ENCODE results near the gene OLIG3. TPM values are rescaled to one million over a fixed set of nuclear protein-coding genes. Genes with fewer than 3 reads are reported as not detected.
A peak's percentile ranks its signal among the peaks of the same experiment; 100 is the strongest.

Gene OLIG3
- total RNA-seq, 2 experiments from 2014 or later = not detected

DNA sequence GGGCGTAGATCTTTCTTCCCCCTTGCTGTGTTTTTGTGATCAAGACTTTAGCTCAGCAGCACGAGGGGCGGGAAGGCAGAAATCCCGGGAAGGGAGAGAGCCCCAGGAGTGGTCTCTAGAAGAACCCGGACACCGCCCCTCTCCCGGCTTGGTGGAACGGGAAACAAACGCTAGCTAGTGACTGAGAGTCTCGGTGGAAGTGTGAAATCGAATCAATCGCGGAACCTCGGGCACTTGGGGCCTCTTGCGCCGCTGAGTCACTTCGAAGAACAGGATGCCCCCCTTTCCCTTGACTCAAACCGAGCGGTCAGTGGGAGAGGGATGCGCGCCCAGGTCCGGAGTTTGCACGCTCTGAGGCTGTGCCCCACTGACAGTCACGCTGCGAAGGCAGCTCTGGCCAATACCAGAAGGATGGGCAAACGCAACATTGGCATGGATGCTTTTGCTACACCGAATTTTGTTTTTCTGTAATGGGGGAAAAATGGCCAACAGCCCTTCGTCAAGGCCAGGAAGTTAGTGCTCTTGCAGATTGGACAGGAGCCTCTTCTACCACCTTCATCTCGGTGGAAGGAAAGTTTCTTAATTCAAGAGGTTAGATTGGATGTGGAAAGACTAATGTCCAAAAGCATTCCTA is 1.6 kb upstream of the OLIG3 start:
- ATAC-seq (no peak), DNase-seq (no peak)
- POLR2A ChIA-PET = no interaction called here
- Mint-ChIP-seq H3K4me1 (peaks cover 59% of the 10 kb centered on the region), H3K9me3 (ENCODE audit: low read depth) (no peaks in the 10 kb centered on the region), H3K27me3 (peaks cover 77% of the 10 kb centered on the region), H3K27ac (no peak overlapping the region), H3K4me3 (peak overlapping the region; percentile 55), H3K36me3 (ENCODE audit: low read depth) (no peaks in the 10 kb centered on the region)
- intact Hi-C loops (cut with DNase I, micrococcal nuclease) = loop anchor here (2.0 to 5.0 kb wide), 5 partner anchors 145 to 666 kb away; partner anchors contain the start of genes ARFGEF3 (in 1 of the 2), PERP (in 1 of the 2) and SLC35D3 (in 1 of the 2)
- CTCF ChIA-PET = interaction anchor here (0.6 to 1.5 kb wide), 2 partner anchors 94 to 449 kb away, joined by 3 to 4 read pairs; no protein-coding TSS in a partner anchor

DNA sequence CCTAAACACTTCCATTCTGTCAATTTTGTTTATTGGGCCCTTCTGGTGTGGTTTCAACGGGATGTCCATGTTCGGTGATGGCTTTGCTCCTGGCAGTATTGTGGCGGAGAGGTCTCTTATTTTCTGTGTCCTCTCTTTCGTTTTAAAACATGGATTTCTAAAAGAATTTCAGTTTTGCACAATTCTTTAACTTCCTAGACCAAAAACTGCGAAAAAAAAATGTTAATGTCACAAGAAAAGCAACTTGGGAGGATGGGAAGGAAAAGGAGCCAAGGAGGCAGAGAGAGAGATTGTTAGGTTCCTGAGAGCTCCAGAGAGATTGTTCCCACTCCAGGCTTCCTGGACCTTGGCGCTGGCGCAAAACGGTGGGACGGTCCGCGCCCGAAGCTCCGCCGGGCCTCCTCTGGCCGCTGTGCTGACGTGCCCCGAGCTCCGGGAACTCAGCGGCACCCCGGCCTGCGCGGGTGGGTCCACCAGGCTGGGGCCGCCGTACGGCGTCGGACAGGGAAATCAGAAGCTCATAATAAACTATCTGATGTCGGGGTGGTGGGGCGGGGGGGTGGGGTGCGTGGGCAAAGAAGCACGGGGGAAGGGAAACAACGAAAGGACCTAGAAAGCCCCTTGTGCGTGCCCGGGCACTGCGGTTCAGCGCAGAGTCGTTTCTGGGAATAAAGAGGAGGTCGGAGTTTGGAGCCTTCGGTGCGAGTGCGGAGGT is 951 bp upstream of the OLIG3 start:
- peak overlapping the region; percentile 55 for H3K4me3 Mint-ChIP-seq
- no peaks in the 10 kb centered on the region for H3K36me3 Mint-ChIP-seq (ENCODE audit: low read depth)
- ATAC-seq (no peak), DNase-seq (no peak)
- intact Hi-C loops (cut with DNase I, micrococcal nuclease) = loop anchor here (5.0 kb wide), 4 partner anchors 147 to 667 kb away; partner anchors contain the start of genes ARFGEF3 (in 1 of the 2), PERP (in 1 of the 2) and SLC35D3 (in 1 of the 2)
- POLR2A ChIA-PET = no interaction called here
- peaks cover 83% of the 10 kb centered on the region for H3K27me3 Mint-ChIP-seq
- H3K9me3 Mint-ChIP-seq (ENCODE audit: low read depth) = no peaks in the 10 kb centered on the region
- H3K4me1 Mint-ChIP-seq = peaks cover 59% of the 10 kb centered on the region
- H3K27ac Mint-ChIP-seq = no peak overlapping the region
- CTCF ChIA-PET = no interaction called here

DNA sequence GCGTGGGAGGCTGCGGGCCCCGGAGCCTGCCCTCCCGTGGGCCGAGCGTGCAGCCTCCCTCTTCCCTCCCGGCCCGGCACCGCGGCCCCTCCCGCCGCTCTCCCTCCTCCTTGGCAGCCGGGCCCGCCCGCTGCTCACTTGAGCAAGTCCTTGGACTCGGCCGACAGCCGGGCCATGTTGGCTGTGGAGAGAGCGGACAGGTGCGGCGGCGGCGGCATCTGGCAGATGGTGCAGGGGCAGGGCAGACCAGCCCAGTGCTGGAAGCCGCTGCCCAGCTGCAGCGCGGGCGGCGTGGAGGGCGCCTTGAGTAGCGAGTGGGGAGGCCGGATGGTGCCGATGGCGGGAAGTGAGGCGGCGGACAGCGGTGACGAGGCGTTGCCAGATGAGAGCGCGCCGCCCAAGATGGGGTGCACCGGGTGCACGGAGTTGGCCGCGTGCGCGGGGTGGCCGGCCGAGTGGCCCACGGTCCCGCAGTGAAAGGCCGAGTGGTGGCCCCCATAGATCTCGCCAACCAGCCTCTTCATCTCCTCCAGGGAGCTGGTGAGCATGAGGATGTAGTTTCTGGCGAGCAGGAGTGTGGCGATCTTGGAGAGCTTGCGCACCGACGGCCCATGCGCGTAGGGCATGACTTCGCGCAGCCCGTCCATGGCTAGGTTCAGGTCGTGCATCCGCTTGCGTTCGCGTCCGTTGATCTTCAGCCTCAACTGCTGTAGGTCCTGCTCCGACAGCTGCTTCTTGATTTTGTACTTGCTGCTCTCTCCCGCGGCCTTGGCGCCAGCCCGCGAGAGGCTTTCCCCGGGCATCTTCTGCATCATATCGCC is 766 bp downstream of the OLIG3 start:
- peaks cover 90% of the 10 kb centered on the region for H3K27me3 Mint-ChIP-seq
- DNase-seq (peak; percentile 58), ATAC-seq (peak; percentile 30)
- intact Hi-C loops (cut with DNase I, micrococcal nuclease) = no loop called here
- CTCF ChIA-PET = interaction anchor here (0.9 to 1.0 kb wide), 2 partner anchors 21 to 78 kb away, joined by 3 to 5 read pairs; no protein-coding TSS in a partner anchor
- peaks cover 66% of the 10 kb centered on the region for H3K4me1 Mint-ChIP-seq
- no peak overlapping the region for H3K27ac Mint-ChIP-seq
- POLR2A ChIA-PET = no interaction called here
- no peaks in the 10 kb centered on the region for H3K36me3 Mint-ChIP-seq (ENCODE audit: low read depth)
- H3K4me3 Mint-ChIP-seq = peak overlapping the region; percentile 55
- H3K9me3 Mint-ChIP-seq (ENCODE audit: low read depth) = no peaks in the 10 kb centered on the region

- Mint-ChIP-seq H3K4me1 (peaks cover 70% of the 10 kb centered on the region), H3K27me3 (peaks cover 88% of the 10 kb centered on the region), H3K27ac (no peak overlapping the region), H3K9me3 (ENCODE audit: low read depth) (no peaks in the 10 kb centered on the region), H3K36me3 (ENCODE audit: low read depth) (no peaks in the 10 kb centered on the region), H3K4me3 (peak overlapping the region; percentile 2)
- no peak for ATAC-seq
- ChIA-PET POLR2A (interaction anchor here (0.6 kb wide), 1 partner anchor 943 kb away, joined by 7 read pairs; the partner anchor contains the start of gene MAP7), CTCF (interaction anchor here (0.6 to 0.9 kb wide), 3 partner anchors 20 to 408 kb away, joined by 3 read pairs; no protein-coding TSS in a partner anchor)
- no peak for DNase-seq
- intact Hi-C loops (cut with DNase I, micrococcal nuclease) = no loop called here
These were observed 1.6 kb downstream of the OLIG3 start for GRCh38 chr6:137492289-137493217.

DNA sequence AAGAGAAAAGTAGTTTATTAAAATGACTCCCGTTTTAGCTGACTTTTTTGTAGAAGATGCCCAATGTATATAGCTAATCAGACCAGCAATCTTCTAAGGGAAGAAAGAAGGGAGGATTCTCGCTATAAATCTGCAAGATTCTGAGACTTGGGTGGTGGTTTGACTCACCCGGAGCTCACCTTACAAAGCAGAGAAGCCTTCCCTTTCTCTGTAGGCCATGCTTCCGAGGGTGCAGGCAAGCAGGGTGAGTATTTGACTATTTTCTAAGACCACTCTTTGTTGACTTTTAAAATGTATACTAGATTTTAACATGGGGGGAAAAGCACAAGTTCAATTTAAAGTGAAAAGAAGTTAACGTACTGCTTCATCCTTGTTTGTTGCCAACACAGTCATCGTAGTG is 2.7 kb downstream of the OLIG3 start:
- intact Hi-C loops (cut with DNase I, micrococcal nuclease) = loop anchor here in 1 of 2 experiments (1.0 kb wide), 1 partner anchor 397 kb away; no protein-coding TSS in a partner anchor
- Mint-ChIP-seq H3K4me1 (peaks cover 68% of the 10 kb centered on the region), H3K4me3 (no peak overlapping the region), H3K27ac (no peak overlapping the region), H3K9me3 (ENCODE audit: low read depth) (no peaks in the 10 kb centered on the region), H3K27me3 (peaks cover 88% of the 10 kb centered on the region), H3K36me3 (ENCODE audit: low read depth) (no peaks in the 10 kb centered on the region)
- ATAC-seq (peak; percentile 31), DNase-seq (no peak)
- ChIA-PET POLR2A (no interaction called here), CTCF (interaction anchor here (0.5 to 0.7 kb wide), 3 partner anchors 44 to 1331 kb away, joined by 3 to 4 read pairs (median 3); no protein-coding TSS in a partner anchor)

- no peak overlapping the region for H3K27ac Mint-ChIP-seq
- H3K36me3 Mint-ChIP-seq (ENCODE audit: low read depth) = no peaks in the 10 kb centered on the region
- CTCF ChIA-PET = interaction anchor here (0.5 to 1.2 kb wide), 3 partner anchors 31 to 1331 kb away, joined by 3 to 4 read pairs (median 3); no protein-coding TSS in a partner anchor
- no peaks in the 10 kb centered on the region for H3K9me3 Mint-ChIP-seq (ENCODE audit: low read depth)
- ATAC-seq (no peak), DNase-seq (no peak)
- peaks cover 88% of the 10 kb centered on the region for H3K27me3 Mint-ChIP-seq
- H3K4me3 Mint-ChIP-seq = no peak overlapping the region
- H3K4me1 Mint-ChIP-seq = peaks cover 62% of the 10 kb centered on the region
- intact Hi-C loops (cut with DNase I, micrococcal nuclease) = loop anchor here in 1 of 2 experiments (1.0 kb wide), 1 partner anchor 397 kb away; no protein-coding TSS in a partner anchor
- POLR2A ChIA-PET = no interaction called here
These were observed 3.2 kb downstream of the OLIG3 start for GRCh38 chr6:137490961-137491360.

GRCh38 chr6:137490006-137490905 is 3.9 kb downstream of the OLIG3 start:
- ATAC-seq (no peak), DNase-seq (no peak)
- Mint-ChIP-seq H3K4me1 (peaks cover 55% of the 10 kb centered on the region), H3K27me3 (peaks cover 86% of the 10 kb centered on the region), H3K36me3 (ENCODE audit: low read depth) (no peaks in the 10 kb centered on the region), H3K9me3 (ENCODE audit: low read depth) (no peaks in the 10 kb centered on the region), H3K27ac (no peak overlapping the region), H3K4me3 (no peak overlapping the region)
- CTCF ChIA-PET = interaction anchor here (1.1 to 1.2 kb wide), 2 partner anchors 25 to 31 kb away, joined by 3 read pairs; no protein-coding TSS in a partner anchor
- intact Hi-C loops (cut with DNase I, micrococcal nuclease) = no loop called here
- POLR2A ChIA-PET = no interaction called here

- ChIA-PET CTCF (interaction anchor here (1.1 kb wide), 1 partner anchor 26 kb away, joined by 3 read pairs; no protein-coding TSS in a partner anchor), POLR2A (interaction anchor here (0.5 kb wide), 1 partner anchor 155 kb away, joined by 3 read pairs; no protein-coding TSS in a partner anchor)
- Mint-ChIP-seq H3K27me3 (peaks cover 78% of the 10 kb centered on the region), H3K4me1 (peaks cover 46% of the 10 kb centered on the region), H3K36me3 (ENCODE audit: low read depth) (no peaks in the 10 kb centered on the region), H3K9me3 (ENCODE audit: low read depth) (no peaks in the 10 kb centered on the region), H3K4me3 (no peak overlapping the region), H3K27ac (no peak overlapping the region)
- DNase-seq (no peak), ATAC-seq (no peak)
- intact Hi-C loops (cut with DNase I, micrococcal nuclease) = loop anchor here in 1 of 2 experiments (5.0 kb wide), 1 partner anchor 98 kb away; no protein-coding TSS in a partner anchor
These were observed 4.9 kb downstream of the OLIG3 start for GRCh38 chr6:137489046-137490005.

Measured in activated CD4-positive, alpha-beta T cell treated with anti-CD3 and anti-CD28 coated beads for 36 hours (primary cell).